ENCODE measurements around the gene GTPBP1. TPM values are rescaled to one million over a fixed set of nuclear protein-coding genes. Genes with fewer than 3 reads are reported as not detected.

The GTPBP1 gene
- total and polyA plus RNA-seq, 8 donors: 9.2 to 199 (median 28.5) TPM

DNA sequence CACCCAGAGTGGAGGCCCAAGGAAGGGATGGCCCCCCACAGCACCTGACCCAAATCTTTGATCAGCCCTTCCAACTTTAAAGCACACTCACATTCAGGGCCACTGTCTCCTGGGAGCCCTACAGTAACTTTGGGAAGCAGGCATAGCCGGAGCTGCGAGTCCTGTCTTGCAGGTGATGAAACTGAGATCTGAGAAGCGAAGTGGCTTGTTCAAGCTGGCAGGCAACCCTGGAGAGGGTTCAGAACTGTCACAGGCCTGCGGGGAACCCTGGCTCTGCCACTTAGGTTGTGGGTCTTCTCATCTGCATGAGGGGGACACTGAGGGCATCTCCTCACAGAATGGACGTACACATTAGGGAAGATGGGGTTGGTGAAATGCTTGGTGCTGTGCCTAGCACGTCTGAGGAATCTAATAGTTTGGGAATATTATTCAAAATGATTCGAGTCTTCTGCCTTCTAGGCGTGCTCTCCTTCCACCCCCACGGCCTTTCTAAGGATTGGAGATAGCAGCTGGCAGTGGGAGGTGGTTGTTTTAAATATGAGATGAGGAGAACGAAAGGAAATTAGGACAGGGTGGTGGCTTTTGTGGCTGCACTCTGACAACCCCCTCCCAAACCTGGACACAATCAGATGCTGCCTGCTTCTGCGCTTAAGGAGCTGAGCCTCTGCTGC, 68.9 kb downstream of the GTPBP1 start:
- DNase-seq: no peak
- H3K4me3 ChIP-seq: no peak overlapping the region
- TF ChIP-seq POLR2AphosphoS5 (IDR thresholded peaks at IDR 0.05) (no peak), POLR2A (IDR thresholded peaks at IDR 0.05) (no peak), EP300 (IDR thresholded peaks at IDR 0.05) (no peak)
- TF ChIP-seq, protein P1, sequence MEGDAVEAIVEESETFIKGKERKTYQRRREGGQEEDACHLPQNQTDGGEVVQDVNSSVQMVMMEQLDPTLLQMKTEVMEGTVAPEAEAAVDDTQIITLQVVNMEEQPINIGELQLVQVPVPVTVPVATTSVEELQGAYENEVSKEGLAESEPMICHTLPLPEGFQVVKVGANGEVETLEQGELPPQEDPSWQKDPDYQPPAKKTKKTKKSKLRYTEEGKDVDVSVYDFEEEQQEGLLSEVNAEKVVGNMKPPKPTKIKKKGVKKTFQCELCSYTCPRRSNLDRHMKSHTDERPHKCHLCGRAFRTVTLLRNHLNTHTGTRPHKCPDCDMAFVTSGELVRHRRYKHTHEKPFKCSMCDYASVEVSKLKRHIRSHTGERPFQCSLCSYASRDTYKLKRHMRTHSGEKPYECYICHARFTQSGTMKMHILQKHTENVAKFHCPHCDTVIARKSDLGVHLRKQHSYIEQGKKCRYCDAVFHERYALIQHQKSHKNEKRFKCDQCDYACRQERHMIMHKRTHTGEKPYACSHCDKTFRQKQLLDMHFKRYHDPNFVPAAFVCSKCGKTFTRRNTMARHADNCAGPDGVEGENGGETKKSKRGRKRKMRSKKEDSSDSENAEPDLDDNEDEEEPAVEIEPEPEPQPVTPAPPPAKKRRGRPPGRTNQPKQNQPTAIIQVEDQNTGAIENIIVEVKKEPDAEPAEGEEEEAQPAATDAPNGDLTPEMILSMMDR (IDR thresholded peaks at IDR 0.05): no peak
- intact Hi-C loops (cut with DNase I; ENCODE audit: low total_unique reads): loop anchor here (10.0 kb wide), 1 partner anchor 80 kb away; no protein-coding TSS in a partner anchor
- H3K27ac ChIP-seq: no peak overlapping the region
- H3K36me3 ChIP-seq: peaks cover 3 to 26% (median 20%) of the 10 kb centered on the region in 4 donors
- no peaks in the 10 kb centered on the region for H3K9me3 ChIP-seq
- no peaks in the 10 kb centered on the region for H3K27me3 ChIP-seq
- WGBS, 5 donors: 73 to 80% (median 78%) methylated on average over 9 to 11 of the region's 11 CpGs
- no peaks in the 10 kb centered on the region for H3K4me1 ChIP-seq

DNA sequence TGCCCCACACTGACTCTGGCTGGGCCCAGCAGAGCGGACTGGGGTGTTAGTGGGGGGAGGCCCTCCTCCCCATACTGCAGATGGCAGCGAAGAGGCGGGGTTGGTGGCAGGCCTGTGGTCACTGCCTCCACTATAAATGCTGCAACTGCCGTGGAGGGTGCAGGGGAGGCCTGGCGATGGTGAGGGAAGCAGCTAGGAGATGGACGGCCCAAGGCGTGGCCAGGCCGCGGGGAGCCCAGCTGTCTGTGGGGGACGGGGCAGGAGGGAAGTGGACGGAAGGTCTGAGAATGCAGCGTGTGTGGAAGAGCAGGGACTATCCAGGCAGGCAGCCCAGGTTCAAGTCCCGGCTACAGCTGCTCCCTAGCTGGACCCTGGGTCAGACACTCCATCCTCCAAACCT, 69.9 kb downstream of the GTPBP1 start:
- Histone ChIP-seq H3K4me1 (no peaks in the 10 kb centered on the region), H3K4me3 (no peak overlapping the region), H3K9me3 (no peaks in the 10 kb centered on the region), H3K27ac (no peak overlapping the region), H3K36me3 (peaks cover 3 to 37% (median 31%) of the 10 kb centered on the region in 4 donors), H3K27me3 (no peaks in the 10 kb centered on the region)
- 66 to 75% (median 72%) methylated on average over 13 of the region's 13 CpGs for WGBS, 5 donors
- intact Hi-C loops (cut with DNase I; ENCODE audit: low total_unique reads): loop anchor here (10.0 kb wide), 1 partner anchor 79 kb away; no protein-coding TSS in a partner anchor
- TF ChIP-seq POLR2AphosphoS5 (IDR thresholded peaks at IDR 0.05): no peak
- TF ChIP-seq, protein P1 (IDR thresholded peaks at IDR 0.05): no peak
- TF ChIP-seq POLR2A (IDR thresholded peaks at IDR 0.05): no peak
- TF ChIP-seq EP300 (IDR thresholded peaks at IDR 0.05): no peak
- DNase-seq: no peak

DNA sequence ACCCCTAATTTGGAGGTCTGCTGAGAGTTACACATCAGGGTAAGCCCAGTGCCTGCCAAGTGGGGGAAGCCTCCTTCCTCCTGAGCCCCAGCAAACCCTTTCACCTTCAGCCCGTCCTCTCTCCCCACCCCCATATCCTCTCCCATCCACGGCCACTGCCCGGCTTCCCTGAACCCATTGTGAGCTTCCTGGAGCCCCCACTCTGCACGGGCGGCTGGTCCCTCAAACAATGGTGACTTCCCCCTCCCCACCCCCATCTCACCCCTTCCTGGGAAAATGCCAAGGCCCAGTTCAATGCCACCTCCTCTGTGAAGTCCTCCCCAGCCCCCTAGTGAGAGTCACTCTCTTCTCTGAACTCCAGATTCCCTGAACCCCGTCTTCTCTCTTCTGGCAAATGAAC, 70.3 kb downstream of the GTPBP1 start:
- no peak for DNase-seq
- TF ChIP-seq, protein P1 (IDR thresholded peaks at IDR 0.05): no peak
- no peak for TF ChIP-seq POLR2AphosphoS5 (IDR thresholded peaks at IDR 0.05)
- TF ChIP-seq POLR2A (IDR thresholded peaks at IDR 0.05): no peak
- no peak for TF ChIP-seq EP300 (IDR thresholded peaks at IDR 0.05)
- Histone ChIP-seq H3K4me3 (no peak overlapping the region), H3K4me1 (no peaks in the 10 kb centered on the region), H3K27ac (no peak overlapping the region), H3K27me3 (no peaks in the 10 kb centered on the region), H3K36me3 (peaks cover 3 to 41% (median 35%) of the 10 kb centered on the region in 4 donors), H3K9me3 (no peaks in the 10 kb centered on the region)
- 52 to 64% (median 54%) methylated on average over 6 of the region's 6 CpGs for WGBS, 5 donors
- intact Hi-C loops (cut with DNase I; ENCODE audit: low total_unique reads): loop anchor here (10.0 kb wide), 1 partner anchor 79 kb away; no protein-coding TSS in a partner anchor

DNA sequence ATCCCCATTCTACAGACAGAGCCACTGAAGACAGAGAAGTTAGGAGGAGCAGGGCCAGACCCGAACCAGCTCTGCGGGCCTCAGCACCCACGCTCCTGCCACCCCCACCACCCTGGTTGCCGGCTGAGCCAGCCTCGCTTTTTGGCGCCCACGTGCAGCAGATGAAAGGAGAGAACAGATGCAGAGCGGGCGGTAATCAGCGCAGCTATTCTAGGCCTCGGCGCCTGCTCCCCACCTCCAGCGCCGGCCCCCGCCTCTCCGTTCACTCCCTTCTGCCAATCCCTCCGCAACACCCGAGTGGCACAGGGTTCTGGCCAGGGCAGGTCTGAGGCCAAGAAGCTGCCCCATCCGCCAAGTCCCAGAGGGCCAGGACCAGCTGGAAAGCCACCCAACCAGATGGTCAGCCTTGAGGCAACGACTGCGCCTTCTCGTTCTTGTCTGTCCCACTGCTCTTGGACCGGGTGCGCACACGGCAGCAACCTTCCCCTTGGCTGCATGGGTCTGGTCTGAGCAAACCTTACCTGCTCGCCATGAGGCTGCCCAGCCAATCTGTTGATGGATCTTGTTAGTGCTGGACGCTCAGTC, 71.4 kb downstream of the GTPBP1 start:
- Histone ChIP-seq H3K27ac (no peak overlapping the region), H3K36me3 (peaks cover 3 to 52% (median 40%) of the 10 kb centered on the region in 4 donors), H3K4me1 (no peaks in the 10 kb centered on the region), H3K9me3 (no peaks in the 10 kb centered on the region), H3K27me3 (no peaks in the 10 kb centered on the region), H3K4me3 (no peak overlapping the region)
- TF ChIP-seq, protein P1 (IDR thresholded peaks at IDR 0.05): no peak
- TF ChIP-seq EP300 (IDR thresholded peaks at IDR 0.05) (no peak), POLR2A (IDR thresholded peaks at IDR 0.05) (no peak), POLR2AphosphoS5 (IDR thresholded peaks at IDR 0.05) (no peak)
- 87 to 91% (median 90%) methylated on average over 20 to 27 of the region's 27 CpGs for WGBS, 5 donors
- intact Hi-C loops (cut with DNase I; ENCODE audit: low total_unique reads): loop anchor here (10.0 kb wide), 1 partner anchor 78 kb away; no protein-coding TSS in a partner anchor
- no peak for DNase-seq
